ENCODE results near the gene COPS9.

Gene COPS9

DNA sequence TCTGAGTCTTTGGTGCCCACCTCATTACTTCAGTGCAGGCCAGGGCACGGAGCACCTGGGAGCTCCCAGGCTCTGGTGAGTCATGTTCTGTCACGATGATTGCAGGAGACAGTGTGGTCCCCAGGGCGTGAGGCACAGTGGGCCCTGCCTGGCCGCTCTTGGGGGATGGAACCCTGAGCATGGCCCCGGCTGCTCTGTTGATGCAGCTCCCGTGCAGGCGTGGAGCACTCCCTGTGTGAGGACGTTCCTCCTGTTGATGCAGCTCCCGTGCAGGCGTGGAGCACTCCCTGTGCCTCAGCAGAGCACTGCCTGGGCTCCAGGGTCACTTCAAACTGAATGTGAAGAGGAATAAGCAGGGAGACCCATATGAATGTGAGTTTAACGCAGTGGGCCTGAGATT is 30.1 kb downstream of the COPS9 start:
- no peak for DNase-seq

DNA sequence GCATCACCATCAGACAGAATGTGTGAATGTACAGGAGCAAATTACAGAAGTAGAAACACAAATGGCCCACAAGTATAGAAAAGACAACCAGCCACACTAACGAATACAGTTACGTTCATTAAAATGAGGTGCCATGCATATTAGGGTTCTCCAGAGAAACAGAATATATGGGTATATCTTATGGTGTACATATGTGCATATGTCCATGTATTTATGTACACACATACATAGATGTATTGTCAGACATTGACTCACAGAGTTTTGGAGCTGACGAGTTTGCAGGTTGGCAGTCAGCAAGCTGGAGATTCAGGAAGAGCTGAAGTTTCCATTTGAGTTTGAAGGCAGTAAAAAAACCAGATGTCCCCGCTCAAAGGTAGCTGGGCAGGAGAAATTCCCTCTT is 33.0 kb downstream of the COPS9 start:
- no peak for DNase-seq

GRCh38 chr2:240098349-240098748 is 37.8 kb downstream of the COPS9 start:
- no peak for DNase-seq

GRCh38 chr2:240095556-240096523 is 40.3 kb downstream of the COPS9 start:
- no peak for DNase-seq

GRCh38 chr2:240089306-240089705 is 46.8 kb downstream of the COPS9 start:
- no peak for DNase-seq

DNA sequence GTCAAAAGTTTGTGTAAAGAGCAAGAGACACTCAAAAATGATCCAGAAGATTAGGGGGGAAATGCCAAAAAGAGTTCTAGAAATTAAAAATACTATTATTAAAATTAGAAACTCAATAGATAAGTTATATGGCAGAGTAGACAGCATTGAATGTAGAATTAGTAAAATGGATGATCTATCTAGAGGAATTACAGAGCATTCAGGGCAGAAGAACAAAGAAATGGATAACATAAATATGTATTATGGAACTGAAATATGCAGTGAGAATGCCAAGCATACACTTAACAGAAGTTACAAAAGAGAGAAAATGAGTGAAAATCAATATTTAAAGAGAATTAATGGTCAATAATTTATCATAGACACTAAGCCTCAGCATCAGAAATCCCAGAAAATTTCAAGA is 49.5 kb downstream of the COPS9 start:
- no peak for DNase-seq
